ENCODE measurements around the gene DMPK. TPM values are rescaled to one million over a fixed set of nuclear protein-coding genes. Genes with fewer than 3 reads are reported as not detected.

DMPK gene, protein sequence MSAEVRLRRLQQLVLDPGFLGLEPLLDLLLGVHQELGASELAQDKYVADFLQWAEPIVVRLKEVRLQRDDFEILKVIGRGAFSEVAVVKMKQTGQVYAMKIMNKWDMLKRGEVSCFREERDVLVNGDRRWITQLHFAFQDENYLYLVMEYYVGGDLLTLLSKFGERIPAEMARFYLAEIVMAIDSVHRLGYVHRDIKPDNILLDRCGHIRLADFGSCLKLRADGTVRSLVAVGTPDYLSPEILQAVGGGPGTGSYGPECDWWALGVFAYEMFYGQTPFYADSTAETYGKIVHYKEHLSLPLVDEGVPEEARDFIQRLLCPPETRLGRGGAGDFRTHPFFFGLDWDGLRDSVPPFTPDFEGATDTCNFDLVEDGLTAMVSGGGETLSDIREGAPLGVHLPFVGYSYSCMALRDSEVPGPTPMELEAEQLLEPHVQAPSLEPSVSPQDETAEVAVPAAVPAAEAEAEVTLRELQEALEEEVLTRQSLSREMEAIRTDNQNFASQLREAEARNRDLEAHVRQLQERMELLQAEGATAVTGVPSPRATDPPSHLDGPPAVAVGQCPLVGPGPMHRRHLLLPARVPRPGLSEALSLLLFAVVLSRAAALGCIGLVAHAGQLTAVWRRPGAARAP
- 10 to 100 TPM; 57.9 to 81.4 TPM for total RNA-seq

DNA sequence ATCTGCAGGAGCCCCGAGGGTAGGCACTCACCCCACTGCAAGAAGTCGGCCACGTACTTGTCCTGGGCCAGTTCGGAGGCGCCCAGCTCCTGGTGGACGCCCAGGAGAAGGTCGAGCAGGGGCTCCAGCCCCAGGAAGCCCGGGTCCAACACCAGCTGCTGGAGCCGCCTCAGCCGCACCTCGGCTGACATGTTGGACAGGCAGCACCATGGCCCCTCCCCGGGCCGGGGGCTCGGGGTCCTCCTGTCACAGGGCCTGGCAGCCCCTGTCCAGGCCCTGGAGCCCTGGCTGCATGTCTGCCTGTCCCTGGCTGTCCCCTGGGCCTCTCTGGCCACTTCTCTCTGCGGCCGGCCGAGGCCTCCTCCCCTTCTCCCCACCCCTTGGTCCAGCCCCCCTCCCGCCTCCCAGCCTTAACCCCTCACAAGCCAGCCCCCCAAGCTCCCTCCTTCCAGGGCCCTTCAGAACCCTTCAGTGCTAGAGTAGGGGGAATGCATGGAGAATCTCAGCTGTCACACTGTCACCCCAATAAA lies at the start of gene DMPK:
TSS of gene DMPK (minus strand) at position 329 of the 530 bp plus-strand sequence. CDS start at position 191, 138 bp downstream.
- Histone ChIP-seq H3K9me3 (no peaks in the 10 kb centered on the region), H3K4me1 (peaks cover 50% of the 10 kb centered on the region), H3K27ac (peak within 1 kb of the TSS; percentile 70 to 90 (median 86)), H3K36me3 (replicated peaks in 1 of 2; ENCODE audit: insufficient read depth in 1 of 2, low read depth in 2 of 2) (peaks cover 0 to 2% of the 10 kb centered on the region in 2 donors), H3K4me3 (peak within 1 kb of the TSS; percentile 20 to 39), H3K27me3 (no peaks in the 10 kb centered on the region)
- intact Hi-C loops (cut with DNase I): no loop called here
- 25 to 47% methylated on average over 3 to 17 of the region's 18 CpGs for WGBS, 2 donors
- ATAC-seq: no peak
- TF ChIP-seq, protein P1, sequence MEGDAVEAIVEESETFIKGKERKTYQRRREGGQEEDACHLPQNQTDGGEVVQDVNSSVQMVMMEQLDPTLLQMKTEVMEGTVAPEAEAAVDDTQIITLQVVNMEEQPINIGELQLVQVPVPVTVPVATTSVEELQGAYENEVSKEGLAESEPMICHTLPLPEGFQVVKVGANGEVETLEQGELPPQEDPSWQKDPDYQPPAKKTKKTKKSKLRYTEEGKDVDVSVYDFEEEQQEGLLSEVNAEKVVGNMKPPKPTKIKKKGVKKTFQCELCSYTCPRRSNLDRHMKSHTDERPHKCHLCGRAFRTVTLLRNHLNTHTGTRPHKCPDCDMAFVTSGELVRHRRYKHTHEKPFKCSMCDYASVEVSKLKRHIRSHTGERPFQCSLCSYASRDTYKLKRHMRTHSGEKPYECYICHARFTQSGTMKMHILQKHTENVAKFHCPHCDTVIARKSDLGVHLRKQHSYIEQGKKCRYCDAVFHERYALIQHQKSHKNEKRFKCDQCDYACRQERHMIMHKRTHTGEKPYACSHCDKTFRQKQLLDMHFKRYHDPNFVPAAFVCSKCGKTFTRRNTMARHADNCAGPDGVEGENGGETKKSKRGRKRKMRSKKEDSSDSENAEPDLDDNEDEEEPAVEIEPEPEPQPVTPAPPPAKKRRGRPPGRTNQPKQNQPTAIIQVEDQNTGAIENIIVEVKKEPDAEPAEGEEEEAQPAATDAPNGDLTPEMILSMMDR (IDR thresholded peaks at IDR 0.05): no peak
- peak in 2 of 3 donors; percentile 22 to 55 for TF ChIP-seq POLR2A (IDR thresholded peaks at IDR 0.05)
- peak in 3 of 4 donors; percentile 43 to 66 (median 62) for DNase-seq

DNA sequence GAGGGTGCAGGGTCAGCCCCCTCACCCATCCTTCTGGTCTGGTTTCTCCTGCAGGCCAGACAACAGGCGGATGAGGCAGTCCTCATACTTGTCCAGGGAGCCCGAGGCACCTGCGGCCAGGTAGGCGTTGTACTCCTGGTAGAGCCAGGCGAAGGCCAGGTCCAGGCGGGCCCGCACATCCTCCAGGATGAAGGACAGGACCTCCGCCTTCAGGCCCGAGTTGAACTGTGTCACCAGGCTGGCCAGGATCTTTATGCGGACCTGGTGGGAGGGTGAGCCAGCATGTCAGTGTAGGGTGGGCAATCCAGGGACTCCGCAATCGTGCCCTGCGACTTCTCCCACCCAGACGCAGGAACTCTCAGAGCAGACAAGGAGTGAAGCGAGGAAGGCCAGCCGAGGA lies 46.7 kb upstream of the DMPK start:
- Histone ChIP-seq H3K4me1 (no peaks in the 10 kb centered on the region), H3K4me3 (no peak overlapping the region), H3K27ac (no peak overlapping the region), H3K27me3 (no peaks in the 10 kb centered on the region), H3K9me3 (no peaks in the 10 kb centered on the region), H3K36me3 (replicated peaks in 1 of 2; ENCODE audit: insufficient read depth in 1 of 2, low read depth in 2 of 2) (peaks cover 21 to 52% of the 10 kb centered on the region in 2 donors)
- WGBS, 2 donors: 91 to 95% methylated on average over 9 to 15 of the region's 16 CpGs
- TF ChIP-seq, protein P1 (IDR thresholded peaks at IDR 0.05): no peak
- no peak for TF ChIP-seq POLR2A (IDR thresholded peaks at IDR 0.05)
- no peak for DNase-seq
- intact Hi-C loops (cut with DNase I): no loop called here
- ATAC-seq: no peak

DNA sequence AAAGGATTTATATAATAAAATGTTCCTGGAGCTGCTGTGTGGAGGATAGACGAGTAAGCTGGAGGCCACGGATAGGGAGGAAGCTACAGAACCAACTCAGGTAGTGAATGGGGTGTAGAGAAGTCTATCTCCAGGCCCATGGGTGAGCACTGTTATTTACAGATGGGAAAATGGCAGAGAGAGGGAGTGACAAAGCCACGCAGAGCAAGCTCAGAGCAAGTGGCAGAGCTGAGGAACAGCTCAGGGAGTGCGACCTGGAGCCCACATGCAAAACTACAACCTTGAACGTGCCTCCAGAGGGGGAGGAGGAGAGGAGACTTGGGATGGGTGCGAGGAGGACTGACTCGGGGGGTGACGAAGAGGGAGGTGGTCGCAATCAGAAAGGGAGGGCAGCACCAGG lies 46.2 kb upstream of the DMPK start:
- whole genome bisulfite sequencing, 2 donors: 87 to 90% methylated on average over 9 of the region's 9 CpGs
- Histone ChIP-seq H3K27ac (no peak overlapping the region), H3K9me3 (no peaks in the 10 kb centered on the region), H3K27me3 (no peaks in the 10 kb centered on the region), H3K4me1 (no peaks in the 10 kb centered on the region), H3K4me3 (no peak overlapping the region), H3K36me3 (replicated peaks in 1 of 2; ENCODE audit: insufficient read depth in 1 of 2, low read depth in 2 of 2) (peaks cover 21 to 52% of the 10 kb centered on the region in 2 donors)
- ATAC-seq (no peak), DNase-seq (no peak)
- intact Hi-C loops (cut with DNase I): no loop called here
- TF ChIP-seq POLR2A (IDR thresholded peaks at IDR 0.05): no peak
- TF ChIP-seq, protein P1 (IDR thresholded peaks at IDR 0.05): no peak

DNA sequence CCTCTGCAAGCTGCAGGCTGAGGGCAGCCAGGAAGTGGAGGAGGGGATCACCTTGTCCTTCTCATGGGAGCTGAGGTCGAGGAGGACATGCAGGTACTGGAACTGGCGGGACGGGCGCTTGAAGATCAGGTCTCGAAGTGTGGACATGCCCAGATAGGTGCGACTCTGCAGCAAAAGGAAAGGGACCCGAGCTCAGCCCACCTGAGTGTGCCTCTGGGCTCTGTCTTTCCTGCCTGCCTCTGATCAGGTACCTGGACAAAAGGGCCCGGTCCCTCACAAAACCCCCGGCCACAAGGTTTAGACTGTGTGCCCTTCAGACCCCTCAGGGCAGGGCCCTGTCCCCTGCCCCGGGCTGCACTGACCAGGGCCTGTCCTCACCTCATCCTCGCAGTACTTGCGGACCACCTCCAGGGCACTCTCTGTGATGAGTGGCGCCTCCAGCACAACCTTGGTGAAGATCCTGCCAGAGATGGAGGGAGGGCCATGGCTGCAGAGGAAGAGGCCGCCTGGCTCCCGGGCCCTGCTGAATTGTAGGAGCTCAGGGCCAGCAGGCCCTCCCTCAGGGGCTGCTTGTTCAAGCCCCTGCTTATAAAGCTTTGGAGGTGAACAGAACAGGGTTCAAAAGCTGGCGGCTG lies 45.3 kb upstream of the DMPK start:
- WGBS, 2 donors: 91 to 95% methylated on average over 7 to 15 of the region's 16 CpGs
- TF ChIP-seq, protein P1 (IDR thresholded peaks at IDR 0.05): no peak
- no peak for TF ChIP-seq POLR2A (IDR thresholded peaks at IDR 0.05)
- DNase-seq (no peak), ATAC-seq (no peak)
- H3K4me3 ChIP-seq: no peak overlapping the region
- peaks cover 20 to 51% of the 10 kb centered on the region in 2 donors for H3K36me3 ChIP-seq (replicated peaks in 1 of 2; ENCODE audit: insufficient read depth in 1 of 2, low read depth in 2 of 2)
- intact Hi-C loops (cut with DNase I): no loop called here
- H3K4me1 ChIP-seq: no peaks in the 10 kb centered on the region
- H3K27me3 ChIP-seq: no peaks in the 10 kb centered on the region
- H3K27ac ChIP-seq: no peak overlapping the region
- no peaks in the 10 kb centered on the region for H3K9me3 ChIP-seq

Measured in body of pancreas (tissue), 4 donors.